RWPE2 (cell line): ENCODE measurements around the gene SMAD7.

Experiments used
- ATAC-seq: fragments of 200-7000 bp; cut with Tn5 transposase; 3 replicates; pipeline ENCODE4 v1.9.1; 2021; ENCODE audit warnings: low read depth
- DNase-seq: peaks from one replicate; pipeline ENCODE4 v3.0.0-alpha.2; 2020; ENCODE audit warnings: low spot score
- H3K27ac ChIP-seq: fragments of 450-650 bp; 2 replicates; pipeline ENCODE4 v1.5.1; 2017; ENCODE audit warnings: mild to moderate bottlenecking; ENCODE audit not compliant: poor library complexity, severe bottlenecking
- H3K27me3 ChIP-seq: fragments of 250-450 bp; sonication (Bioruptor Pico); 2 replicates; pipeline ENCODE4 v1.5.1; 2021; ENCODE audit warnings: mild to moderate bottlenecking, moderate library complexity; ENCODE audit not compliant: insufficient read depth, poor library complexity, severe bottlenecking
- H3K36me3 ChIP-seq: fragments of 250-450 bp; sonication (Bioruptor Pico); 2 replicates; pipeline ENCODE4 v1.5.1; 2020; ENCODE audit warnings: low read depth, mild to moderate bottlenecking, moderate library complexity
- H3K4me1 ChIP-seq: fragments of 250-450 bp; sonication (Bioruptor Pico); 2 replicates; pipeline ENCODE4 v1.5.1; 2021; ENCODE audit warnings: mild to moderate bottlenecking, moderate library complexity; ENCODE audit not compliant: insufficient read depth, poor library complexity, severe bottlenecking
- H3K4me3 ChIP-seq: fragments of 250-450 bp; sonication (Bioruptor Pico); 2 replicates; pipeline ENCODE4 v1.5.1; 2021; ENCODE audit warnings: mild to moderate bottlenecking, moderate library complexity; ENCODE audit not compliant: severe bottlenecking
- H3K9me3 ChIP-seq: fragments of 250-450 bp; sonication (Bioruptor Pico); 2 replicates; pipeline ENCODE4 v1.5.1; 2021; ENCODE audit warnings: mild to moderate bottlenecking, moderate library complexity; ENCODE audit not compliant: severe bottlenecking
- CTCF ChIP-seq: fragments of 450-650 bp; IDR thresholded peaks from one replicate; pipeline ENCODE4 v1.5.1; 2017; ENCODE audit warnings: mild to moderate bottlenecking, moderate library complexity; ENCODE audit not compliant: poor library complexity, severe bottlenecking

SMAD7 gene

GRCh38 chr18:48892146-48892855 is 58.5 kb downstream of the SMAD7 start:
- ATAC-seq = no peak
- Histone ChIP-seq H3K4me1 (peaks cover 4% of the 10 kb centered on the region), H3K36me3 (no peaks in the 10 kb centered on the region), H3K27me3 (no peaks in the 10 kb centered on the region), H3K9me3 (no peaks in the 10 kb centered on the region), H3K27ac (no peak overlapping the region), H3K4me3 (no peak overlapping the region)
- TF ChIP-seq CTCF = no peak
- DNase-seq = no peak

GRCh38 chr18:48891721-48892120 is 59.0 kb downstream of the SMAD7 start:
- Histone ChIP-seq H3K4me3 (no peak overlapping the region), H3K4me1 (peaks cover 2% of the 10 kb centered on the region), H3K9me3 (no peaks in the 10 kb centered on the region), H3K27ac (no peak overlapping the region), H3K36me3 (no peaks in the 10 kb centered on the region), H3K27me3 (no peaks in the 10 kb centered on the region)
- TF ChIP-seq CTCF = no peak
- no peak for ATAC-seq
- DNase-seq = no peak

GRCh38 chr18:48889981-48890762 is 60.6 kb downstream of the SMAD7 start:
- Histone ChIP-seq H3K9me3 (no peaks in the 10 kb centered on the region), H3K27me3 (no peaks in the 10 kb centered on the region), H3K36me3 (no peaks in the 10 kb centered on the region), H3K4me1 (no peaks in the 10 kb centered on the region), H3K27ac (no peak overlapping the region), H3K4me3 (no peak overlapping the region)
- ATAC-seq = no peak
- no peak for TF ChIP-seq CTCF
- no peak for DNase-seq

- H3K9me3 ChIP-seq = no peaks in the 10 kb centered on the region
- DNase-seq = no peak
- H3K4me1 ChIP-seq = no peaks in the 10 kb centered on the region
- no peaks in the 10 kb centered on the region for H3K36me3 ChIP-seq
- H3K27ac ChIP-seq = no peak overlapping the region
- H3K4me3 ChIP-seq = no peak overlapping the region
- ATAC-seq = no peak
- no peak for TF ChIP-seq CTCF
- no peaks in the 10 kb centered on the region for H3K27me3 ChIP-seq
These were observed 61.4 kb downstream of the SMAD7 start for GRCh38 chr18:48889115-48889941.
